GM10266 (cell line): ENCODE data around the gene AK8.

Source experiments
- DNase-seq: peaks from one replicate; pipeline ENCODE4 v3.0.0; 2012; ENCODE audit errors: extremely low spot score
- TF ChIP-seq, protein P1 (sequence below): IDR thresholded peaks from 2 replicates; pipeline ENCODE4 v1.5.1; 2012; ENCODE audit warnings: mild to moderate bottlenecking, low read depth; ENCODE audit not compliant: control insufficient read depth, insufficient read depth; ENCODE audit errors: missing control alignments

Gene AK8

DNA sequence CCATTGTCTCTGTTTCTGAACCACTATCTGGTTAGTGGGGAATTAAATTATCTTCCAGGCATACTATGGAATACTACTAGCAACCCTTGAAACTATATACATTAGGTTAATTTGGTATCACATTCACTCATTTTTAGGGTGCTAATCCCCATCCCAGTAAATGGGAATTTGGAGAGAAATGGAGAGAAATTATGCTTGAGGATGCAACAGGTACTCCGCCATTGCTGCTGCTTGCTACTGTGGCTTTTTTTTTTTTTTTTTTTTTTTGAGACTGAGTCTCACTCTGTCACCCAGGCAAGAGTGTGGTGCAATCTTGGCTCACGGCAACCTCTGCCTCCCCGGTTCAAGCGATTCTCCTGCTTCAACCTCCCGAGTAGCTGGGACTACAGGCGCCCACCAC, 66.1 kb downstream of the AK8 start:
- TF ChIP-seq, protein P1, sequence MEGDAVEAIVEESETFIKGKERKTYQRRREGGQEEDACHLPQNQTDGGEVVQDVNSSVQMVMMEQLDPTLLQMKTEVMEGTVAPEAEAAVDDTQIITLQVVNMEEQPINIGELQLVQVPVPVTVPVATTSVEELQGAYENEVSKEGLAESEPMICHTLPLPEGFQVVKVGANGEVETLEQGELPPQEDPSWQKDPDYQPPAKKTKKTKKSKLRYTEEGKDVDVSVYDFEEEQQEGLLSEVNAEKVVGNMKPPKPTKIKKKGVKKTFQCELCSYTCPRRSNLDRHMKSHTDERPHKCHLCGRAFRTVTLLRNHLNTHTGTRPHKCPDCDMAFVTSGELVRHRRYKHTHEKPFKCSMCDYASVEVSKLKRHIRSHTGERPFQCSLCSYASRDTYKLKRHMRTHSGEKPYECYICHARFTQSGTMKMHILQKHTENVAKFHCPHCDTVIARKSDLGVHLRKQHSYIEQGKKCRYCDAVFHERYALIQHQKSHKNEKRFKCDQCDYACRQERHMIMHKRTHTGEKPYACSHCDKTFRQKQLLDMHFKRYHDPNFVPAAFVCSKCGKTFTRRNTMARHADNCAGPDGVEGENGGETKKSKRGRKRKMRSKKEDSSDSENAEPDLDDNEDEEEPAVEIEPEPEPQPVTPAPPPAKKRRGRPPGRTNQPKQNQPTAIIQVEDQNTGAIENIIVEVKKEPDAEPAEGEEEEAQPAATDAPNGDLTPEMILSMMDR: no peak
- no peak for DNase-seq

DNA sequence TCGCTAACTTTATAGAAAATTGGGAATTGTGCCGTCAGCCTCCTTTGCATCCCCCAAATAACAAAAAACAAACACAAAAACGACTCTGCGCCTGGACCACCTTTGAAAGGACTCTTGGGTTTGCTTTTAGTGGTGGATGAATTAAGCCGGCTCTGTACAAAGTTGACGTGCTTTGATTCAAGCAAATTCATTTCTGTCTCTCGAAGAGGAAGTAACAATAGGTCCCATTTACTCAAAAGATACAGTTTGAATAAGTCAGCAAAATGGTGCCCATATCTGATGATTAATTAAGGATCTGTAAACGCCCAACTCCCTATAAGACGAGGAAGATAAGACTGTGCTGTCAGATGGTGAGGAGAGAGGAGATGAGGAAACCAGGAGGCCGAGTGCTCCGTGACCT, 67.8 kb downstream of the AK8 start:
- no peak for DNase-seq

DNA sequence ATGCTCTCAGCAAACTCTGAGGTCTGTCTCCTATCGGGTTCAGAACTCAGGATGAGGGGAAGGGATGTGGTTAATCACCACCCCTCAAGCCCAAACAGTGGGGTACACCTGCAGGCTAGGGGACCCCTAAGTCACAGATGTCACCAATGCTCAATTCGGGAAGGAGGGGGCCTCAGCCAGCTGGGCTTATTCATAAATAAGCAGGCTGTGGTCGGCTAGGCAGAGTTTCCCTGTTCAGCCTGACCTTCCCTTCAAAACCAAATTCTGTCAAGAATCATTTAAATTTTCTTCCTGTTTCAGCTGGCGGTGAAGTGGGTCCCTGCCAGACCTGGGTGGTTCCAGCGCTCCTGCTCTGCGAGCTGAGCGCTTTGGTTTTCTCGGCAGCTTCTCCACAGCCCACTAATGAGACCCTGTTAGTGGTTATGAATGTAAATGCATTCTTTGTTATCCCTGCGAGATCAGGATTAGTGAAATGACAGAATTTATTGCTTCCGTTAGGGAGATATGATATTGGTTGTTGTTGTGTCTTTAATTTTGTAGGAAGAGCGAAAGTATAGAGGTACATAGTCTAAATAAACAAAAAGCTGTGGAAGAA, 68.3 kb downstream of the AK8 start:
- no peak for DNase-seq
- TF ChIP-seq, protein P1: no peak

More for the DNA sequence above, 67.8 kb downstream of the AK8 start:
- TF ChIP-seq, protein P1: no peak

DNA sequence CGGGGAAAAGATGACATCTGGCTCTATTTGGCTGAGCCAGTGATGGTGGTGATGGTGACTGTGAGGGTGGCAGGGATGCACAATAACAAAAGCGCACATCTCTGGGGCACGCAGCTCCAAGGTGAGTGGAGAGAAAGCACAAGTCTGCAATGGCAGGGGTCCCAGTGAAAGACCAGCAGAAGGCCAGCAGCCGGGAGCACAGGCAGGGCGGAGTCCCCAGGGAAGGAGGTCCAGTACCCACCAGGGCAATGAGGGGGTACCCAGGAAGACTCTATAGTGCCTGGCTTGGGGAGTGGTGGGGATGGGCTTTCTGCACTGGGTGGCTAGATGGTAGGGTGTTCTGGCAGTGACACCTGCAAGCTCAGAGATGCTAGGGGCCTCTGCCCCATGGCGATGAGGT, 69.4 kb downstream of the AK8 start:
- TF ChIP-seq, protein P1: no peak

DNA sequence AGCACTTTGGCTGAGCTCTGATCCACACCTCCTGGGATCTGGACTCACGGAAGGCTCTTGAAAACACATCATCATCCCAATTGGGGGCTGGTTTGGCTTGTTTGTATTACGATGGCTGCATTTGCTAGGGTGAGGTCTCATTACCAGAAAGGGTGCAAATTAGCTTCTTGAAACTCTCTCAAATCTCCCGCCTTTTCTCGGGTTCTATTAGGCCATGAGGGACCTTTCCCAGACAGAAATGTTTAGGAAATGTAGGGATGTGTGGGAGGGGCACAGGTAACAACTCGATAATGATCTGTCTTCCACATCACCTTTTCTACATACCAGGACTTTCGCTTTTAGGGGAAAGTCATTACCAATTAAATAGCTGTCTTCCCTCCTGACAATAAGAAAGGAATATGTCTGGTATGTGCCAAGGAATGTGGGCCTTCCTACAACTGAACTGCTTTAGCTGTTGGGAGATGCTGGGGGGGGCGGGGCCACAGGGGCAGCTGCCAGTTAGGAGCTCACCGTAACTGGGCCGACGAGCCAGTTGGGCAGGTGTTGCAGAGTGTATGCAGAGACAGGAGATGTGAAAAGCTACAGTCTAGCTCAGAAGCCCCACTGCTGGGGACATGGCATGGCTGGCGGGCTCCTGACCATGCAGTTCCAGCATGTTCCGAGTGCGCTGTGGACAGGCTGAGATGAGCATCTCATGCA, 71.2 kb downstream of the AK8 start:
- TF ChIP-seq, protein P1: no peak
- DNase-seq: no peak

More for the DNA sequence above, 69.4 kb downstream of the AK8 start:
- no peak for DNase-seq

DNA sequence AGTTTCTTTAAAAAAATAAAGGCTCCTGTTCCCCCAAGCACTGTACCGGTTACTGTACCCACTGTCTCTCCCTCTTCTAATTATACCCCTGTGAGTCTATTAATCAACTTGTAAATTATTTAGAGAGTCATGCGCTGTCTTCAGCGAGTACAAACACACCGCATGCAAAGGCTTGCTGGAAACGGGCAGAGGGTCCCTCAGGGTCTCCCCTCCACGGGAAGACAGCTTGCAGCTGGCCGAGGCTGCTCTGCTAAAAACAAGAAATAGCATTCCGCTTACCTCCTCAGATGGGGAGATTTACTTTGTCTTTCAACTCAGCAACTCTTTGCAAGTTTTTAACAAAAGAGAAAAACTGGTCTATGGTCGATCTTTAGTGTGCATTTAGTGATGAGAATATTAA, 71.8 kb downstream of the AK8 start:
- DNase-seq: no peak
- TF ChIP-seq, protein P1: no peak

DNA sequence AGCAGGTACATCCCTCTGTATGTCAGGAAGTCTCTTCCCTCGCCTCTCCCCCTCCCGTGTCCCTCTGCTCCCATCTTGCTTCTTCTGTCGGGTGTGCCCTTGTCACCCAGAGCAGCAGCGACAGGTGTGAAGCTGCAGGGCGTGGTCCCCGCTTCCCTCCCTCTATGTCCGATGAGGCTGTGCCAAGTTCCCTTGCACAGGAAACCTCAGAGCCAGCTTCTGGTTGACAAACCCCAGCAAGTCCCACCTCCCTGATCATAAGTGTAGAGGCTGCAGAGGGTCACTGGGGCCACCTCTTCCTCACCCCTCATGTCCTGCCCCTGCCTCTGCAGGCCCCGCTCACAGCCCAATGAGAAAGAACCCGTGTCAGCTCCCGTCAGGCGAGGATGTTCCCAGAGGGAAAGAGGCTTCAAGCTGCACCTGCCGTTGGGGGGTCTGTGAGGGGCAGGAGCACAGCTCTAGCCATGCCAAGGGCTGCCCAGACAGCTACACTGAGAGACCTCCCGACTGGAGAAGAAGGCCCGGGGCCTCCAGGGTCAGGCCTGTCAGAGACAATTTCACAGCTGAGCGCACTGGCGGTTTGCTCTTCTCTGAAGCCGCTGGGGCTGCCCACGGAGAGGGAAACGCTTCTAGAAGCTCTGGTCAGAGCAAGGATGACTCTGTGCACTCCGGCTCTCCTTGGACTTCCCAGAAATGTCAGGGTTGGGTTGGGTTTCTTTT, 73.3 kb downstream of the AK8 start:
- TF ChIP-seq, protein P1: no peak
- no peak for DNase-seq
